NCI-H2196 (cell line): Measurements from ENCODE around the gene SRP68.
A peak's percentile ranks its signal among the peaks of the same experiment; 100 is the strongest.

Source experiments
- DNase-seq: peaks from one replicate; lab custom pipeline; 2025; ENCODE audit not compliant: unreplicated experiment; lab: John Stamatoyannopoulos, UW

SRP68 gene

GRCh38 chr17:76072148-76072858 is at the start of gene SRP68:
SRP68 (minus strand) TSS chr17:76072517; CDS start chr17:76072491, 26 bp downstream.
- DNase-seq, result peak; percentile 94

GRCh38 chr17:76121932-76122430 is 49.7 kb upstream of the SRP68 start:
- no peak for DNase-seq

- DNase-seq, result no peak
Measured at GRCh38 chr17:76120658-76121008, 48.3 kb upstream of the SRP68 start.

GRCh38 chr17:76119409-76120371 is 47.4 kb upstream of the SRP68 start:
- no peak for DNase-seq

- DNase-seq, result no peak
Measured at GRCh38 chr17:76115138-76115754, 42.9 kb upstream of the SRP68 start.

GRCh38 chr17:76111956-76112355 is 39.6 kb upstream of the SRP68 start:
- no peak for DNase-seq

- DNase-seq, result no peak
Measured at GRCh38 chr17:76107509-76107908, 35.2 kb upstream of the SRP68 start.

GRCh38 chr17:76106703-76107102 is 34.4 kb upstream of the SRP68 start:
- DNase-seq, result no peak

GRCh38 chr17:76104896-76105231 is 32.5 kb upstream of the SRP68 start:
- DNase-seq, result no peak

- no peak for DNase-seq
Measured at GRCh38 chr17:76104140-76104895, 32.0 kb upstream of the SRP68 start.

- peak; percentile 99 for DNase-seq
Measured at GRCh38 chr17:76103274-76104139, 31.2 kb upstream of the SRP68 start, which contains the start of gene EXOC7. EXOC7 (minus strand) TSS chr17:76103787; CDS start chr17:76103692, 95 bp downstream.

GRCh38 chr17:76102944-76103273 is 30.6 kb upstream of the SRP68 start:
- DNase-seq, result no peak

GRCh38 chr17:76097716-76098295 is 25.5 kb upstream of the SRP68 start:
- DNase-seq, result no peak

GRCh38 chr17:76095943-76096342 is 23.6 kb upstream of the SRP68 start:
- DNase-seq, result no peak

GRCh38 chr17:76094046-76094445 is 21.7 kb upstream of the SRP68 start:
- DNase-seq, result no peak

- no peak for DNase-seq
Measured at GRCh38 chr17:76092526-76093413, 20.5 kb upstream of the SRP68 start.

GRCh38 chr17:76091526-76092286 is 19.4 kb upstream of the SRP68 start:
- DNase-seq, result no peak
